Tibial nerve (tissue), 4 donors: ENCODE data around the gene ALDOB. TPM values are rescaled to one million over a fixed set of nuclear protein-coding genes. Genes with fewer than 3 reads are reported as not detected.

ENCODE experiments used
- DNase-seq, 2 donors: peaks; one replicate each; pipeline ENCODE4 v3.0.0-alpha.2; 2019; ENCODE audit warnings: low spot score in 2 of 2
- H3K27ac ChIP-seq, 4 donors: fragments of 200-600 bp; sonication (generic) in 3 of 4; one replicate each; pipeline ENCODE4 v1.5.1; 2017 to 2019; ENCODE audit warnings: mild to moderate bottlenecking in 1 of 4
- H3K27me3 ChIP-seq, 2 donors: fragments of 200-600 bp; sonication (generic) in 1 of 2; one replicate each; pipeline versions ENCODE4 v1.5.1 to v1.6.0; 2017 to 2019
- H3K36me3 ChIP-seq, 3 donors: fragments of 200-600 bp; sonication (generic); one replicate each; pipeline ENCODE4 v1.5.1; 2018 to 2019
- H3K4me1 ChIP-seq, 4 donors: fragments of 200-600 bp; sonication (generic) in 3 of 4; one replicate each; pipeline ENCODE4 v1.5.1; 2017 to 2019
- H3K4me3 ChIP-seq, 4 donors: fragments of 200-600 bp; sonication (generic) in 3 of 4; one replicate each; pipeline ENCODE4 v1.5.1; 2017 to 2019; ENCODE audit warnings: mild to moderate bottlenecking in 1 of 4, moderate library complexity in 1 of 4
- H3K9me3 ChIP-seq, 4 donors: fragments of 200-600 bp; sonication (generic) in 3 of 4; one replicate each; pipeline ENCODE4 v1.5.1; 2017 to 2019
- EP300 ChIP-seq, 2 donors: sonication (generic); formaldehyde crosslinking; IDR thresholded peaks; one replicate each; pipeline ENCODE4 v1.6.1; 2017; ENCODE audit warnings: antibody characterized with exemption in 2 of 2, mild to moderate bottlenecking in 1 of 2
- POLR2A ChIP-seq, 2 donors: fragments of 450-650 bp; IDR thresholded peaks; one replicate each; pipeline ENCODE4 v1.6.1; 2017; ENCODE audit warnings: antibody characterized with exemption in 2 of 2, mild to moderate bottlenecking in 2 of 2, moderate library complexity in 2 of 2
- WGBS, 2 donors: methylation state at CpG; one replicate each; pipeline ENCODE4 v1.1.5; 2018; 5-methylcytosine and 5-hydroxymethylcytosine counted together
- total RNA-seq, 4 donors: library from RNA; depleted of rRNA; stranded (reverse); fragments of >200 nt; gene quantifications; one replicate each; pipeline ENCODE4 v1.1.0, GENCODE V29; 2016
- TF ChIP-seq, protein P1 (sequence below), 5 experiments: fragments of 200-600 bp in 3 of 5; fragments of 450-650 bp in 2 of 5; sonication (generic) in 3 of 5; IDR thresholded peaks; one replicate each; pipeline ENCODE4 v1.5.1; 2016 to 2019; ENCODE audit warnings: antibody characterized with exemption in 5 of 5, mild to moderate bottlenecking in 3 of 5, moderate library complexity in 2 of 5

The ALDOB gene
- total RNA-seq, 4 donors from 2014 or later, result not detected

DNA sequence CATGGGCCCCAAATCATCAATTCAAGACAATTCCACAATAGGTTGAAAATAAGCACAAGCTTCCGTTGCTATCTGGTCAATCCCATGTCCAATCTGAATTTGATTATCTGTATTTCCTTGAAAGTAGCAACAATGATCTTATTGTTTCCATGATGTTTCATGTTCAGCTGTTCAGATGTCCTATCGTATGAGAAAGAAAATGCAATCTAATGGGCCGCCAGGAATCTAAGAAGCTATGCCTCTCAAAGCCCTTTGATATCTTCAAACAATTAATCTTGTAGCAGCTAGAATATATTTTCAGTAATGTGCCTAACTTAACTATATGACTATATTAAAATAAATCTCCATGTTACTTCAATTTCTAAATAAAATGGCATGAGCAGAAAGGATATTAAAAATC, 32.1 kb upstream of the ALDOB start:
- DNase-seq, result no peak
- no peaks in the 10 kb centered on the region for H3K27me3 ChIP-seq
- H3K9me3 ChIP-seq, result no peaks in the 10 kb centered on the region
- 57 to 67% methylated on average over 3 of the region's 3 CpGs for WGBS, 2 donors
- H3K27ac ChIP-seq, result no peak overlapping the region
- no peak for TF ChIP-seq EP300 (IDR thresholded peaks at IDR 0.05)
- TF ChIP-seq, protein P1, sequence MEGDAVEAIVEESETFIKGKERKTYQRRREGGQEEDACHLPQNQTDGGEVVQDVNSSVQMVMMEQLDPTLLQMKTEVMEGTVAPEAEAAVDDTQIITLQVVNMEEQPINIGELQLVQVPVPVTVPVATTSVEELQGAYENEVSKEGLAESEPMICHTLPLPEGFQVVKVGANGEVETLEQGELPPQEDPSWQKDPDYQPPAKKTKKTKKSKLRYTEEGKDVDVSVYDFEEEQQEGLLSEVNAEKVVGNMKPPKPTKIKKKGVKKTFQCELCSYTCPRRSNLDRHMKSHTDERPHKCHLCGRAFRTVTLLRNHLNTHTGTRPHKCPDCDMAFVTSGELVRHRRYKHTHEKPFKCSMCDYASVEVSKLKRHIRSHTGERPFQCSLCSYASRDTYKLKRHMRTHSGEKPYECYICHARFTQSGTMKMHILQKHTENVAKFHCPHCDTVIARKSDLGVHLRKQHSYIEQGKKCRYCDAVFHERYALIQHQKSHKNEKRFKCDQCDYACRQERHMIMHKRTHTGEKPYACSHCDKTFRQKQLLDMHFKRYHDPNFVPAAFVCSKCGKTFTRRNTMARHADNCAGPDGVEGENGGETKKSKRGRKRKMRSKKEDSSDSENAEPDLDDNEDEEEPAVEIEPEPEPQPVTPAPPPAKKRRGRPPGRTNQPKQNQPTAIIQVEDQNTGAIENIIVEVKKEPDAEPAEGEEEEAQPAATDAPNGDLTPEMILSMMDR (IDR thresholded peaks at IDR 0.05), result no peak
- no peak for TF ChIP-seq POLR2A (IDR thresholded peaks at IDR 0.05)
- peaks cover 0 to 21% (median 0%) of the 10 kb centered on the region in 4 donors for H3K4me1 ChIP-seq
- no peak overlapping the region for H3K4me3 ChIP-seq
- no peaks in the 10 kb centered on the region for H3K36me3 ChIP-seq

GRCh38 chr9:101466863-101467262, 31.3 kb upstream of the ALDOB start:
- H3K4me3 ChIP-seq, result no peak overlapping the region
- no peak for DNase-seq
- H3K27me3 ChIP-seq, result no peaks in the 10 kb centered on the region
- WGBS, 2 donors, result 87 to 88% methylated on average over 2 of the region's 2 CpGs
- no peaks in the 10 kb centered on the region for H3K36me3 ChIP-seq
- H3K4me1 ChIP-seq, result peaks cover 0 to 16% (median 0%) of the 10 kb centered on the region in 4 donors
- no peak overlapping the region for H3K27ac ChIP-seq
- TF ChIP-seq EP300 (IDR thresholded peaks at IDR 0.05), result no peak
- no peak for TF ChIP-seq POLR2A (IDR thresholded peaks at IDR 0.05)
- TF ChIP-seq, protein P1 (IDR thresholded peaks at IDR 0.05), result no peak
- no peaks in the 10 kb centered on the region for H3K9me3 ChIP-seq

DNA sequence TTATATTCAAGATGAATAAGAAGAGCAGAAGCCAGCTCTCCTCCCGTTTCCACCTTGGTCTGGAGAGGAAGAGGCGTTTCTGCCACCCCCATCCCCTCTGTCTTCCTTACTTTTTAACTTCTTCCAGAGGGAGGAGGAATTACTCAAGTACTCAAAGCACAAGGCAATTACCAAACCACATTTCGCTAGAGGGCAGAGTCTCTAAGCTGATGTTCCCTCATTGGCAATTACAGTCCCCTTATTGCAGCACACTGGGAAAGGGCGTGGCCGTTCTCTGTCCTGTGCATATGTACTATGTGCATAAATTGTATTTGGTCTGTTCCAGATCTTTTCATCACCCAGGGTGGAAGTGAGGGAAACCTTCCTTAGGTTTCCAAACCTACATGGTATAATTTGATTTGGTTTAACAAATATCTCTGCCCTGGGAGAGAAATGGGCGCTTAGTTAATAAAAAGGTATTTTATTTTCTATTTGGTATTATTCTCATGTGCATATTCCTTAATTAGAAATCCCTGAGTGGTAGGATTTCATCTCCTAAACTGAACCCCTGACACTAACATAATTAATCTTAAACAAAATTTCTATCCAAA, 29.8 kb upstream of the ALDOB start:
- Histone ChIP-seq H3K9me3 (no peaks in the 10 kb centered on the region), H3K4me3 (no peak overlapping the region), H3K4me1 (peaks cover 0 to 13% (median 0%) of the 10 kb centered on the region in 4 donors), H3K27ac (no peak overlapping the region), H3K27me3 (no peaks in the 10 kb centered on the region), H3K36me3 (no peaks in the 10 kb centered on the region)
- DNase-seq, result peak in 1 of 2 donors; percentile 44
- TF ChIP-seq, protein P1 (IDR thresholded peaks at IDR 0.05), result peak in 3 of 5 experiments; percentile 28 to 41 (median 36)
- no peak for TF ChIP-seq POLR2A (IDR thresholded peaks at IDR 0.05)
- peak in 1 of 2 donors; percentile 16 for TF ChIP-seq EP300 (IDR thresholded peaks at IDR 0.05)
- 31% methylated on average over 6 of the region's 6 CpGs for WGBS, 2 donors

DNA sequence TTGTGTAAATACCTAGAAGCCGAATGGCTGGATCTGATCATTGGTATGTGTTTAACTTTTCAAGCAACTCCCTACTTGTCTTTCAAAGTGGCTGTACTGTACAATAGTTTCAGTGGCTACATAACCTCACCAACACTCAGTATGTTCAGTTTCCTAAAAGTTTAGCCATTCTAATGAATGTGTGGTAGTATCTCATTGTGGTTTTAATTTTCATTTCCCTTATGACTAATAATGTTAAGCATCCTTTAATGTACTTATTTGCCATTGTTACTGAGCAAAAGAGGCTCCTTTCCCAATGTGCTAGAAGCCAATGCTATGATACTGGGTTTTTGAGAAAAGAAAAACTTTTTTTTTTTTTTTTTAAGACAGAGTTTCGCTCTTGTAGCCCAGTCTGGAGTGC, 27.8 kb upstream of the ALDOB start:
- TF ChIP-seq, protein P1 (IDR thresholded peaks at IDR 0.05), result no peak
- TF ChIP-seq POLR2A (IDR thresholded peaks at IDR 0.05) (no peak), EP300 (IDR thresholded peaks at IDR 0.05) (no peak)
- WGBS, 2 donors, result 88 to 90% methylated on average over 2 of the region's 2 CpGs

DNA sequence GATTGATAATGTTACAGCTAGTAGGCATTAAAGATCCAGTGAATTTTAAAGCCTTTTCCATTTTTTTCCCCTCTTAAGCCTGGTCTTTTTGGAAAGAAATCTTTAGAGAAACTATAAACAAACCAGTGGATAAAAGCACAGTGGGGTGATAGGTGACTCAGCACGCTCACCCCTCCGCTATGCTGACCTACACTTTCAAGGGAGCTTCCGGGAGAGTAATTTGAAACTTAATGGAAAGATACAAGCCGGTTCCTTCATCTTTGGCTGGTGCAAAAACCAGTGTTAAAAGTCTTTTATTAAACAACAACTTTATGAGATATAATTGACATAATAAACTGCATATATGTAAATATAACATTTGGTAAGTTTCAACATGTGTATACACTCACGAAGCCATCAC, 27.0 kb upstream of the ALDOB start:
- TF ChIP-seq POLR2A (IDR thresholded peaks at IDR 0.05) (no peak), EP300 (IDR thresholded peaks at IDR 0.05) (no peak)
- TF ChIP-seq, protein P1 (IDR thresholded peaks at IDR 0.05), result no peak
- no peak for DNase-seq
- Histone ChIP-seq H3K4me1 (peaks cover 0 to 9% (median 0%) of the 10 kb centered on the region in 4 donors), H3K27me3 (no peaks in the 10 kb centered on the region), H3K27ac (no peak overlapping the region), H3K36me3 (no peaks in the 10 kb centered on the region), H3K9me3 (no peaks in the 10 kb centered on the region), H3K4me3 (no peak overlapping the region)
- WGBS, 2 donors, result 47 to 52% methylated on average over 5 of the region's 5 CpGs

More for the DNA sequence above, 27.8 kb upstream of the ALDOB start:
- no peak for DNase-seq
- Histone ChIP-seq H3K27ac (no peak overlapping the region), H3K27me3 (no peaks in the 10 kb centered on the region), H3K36me3 (no peaks in the 10 kb centered on the region), H3K4me3 (no peak overlapping the region), H3K9me3 (no peaks in the 10 kb centered on the region), H3K4me1 (peaks cover 0 to 13% (median 0%) of the 10 kb centered on the region in 4 donors)
